Measurements from ENCODE around the gene CDH26.

GRCh38 chr20:59996108-59996507 is 37.9 kb downstream of the CDH26 start:
- TF ChIP-seq, protein P1, sequence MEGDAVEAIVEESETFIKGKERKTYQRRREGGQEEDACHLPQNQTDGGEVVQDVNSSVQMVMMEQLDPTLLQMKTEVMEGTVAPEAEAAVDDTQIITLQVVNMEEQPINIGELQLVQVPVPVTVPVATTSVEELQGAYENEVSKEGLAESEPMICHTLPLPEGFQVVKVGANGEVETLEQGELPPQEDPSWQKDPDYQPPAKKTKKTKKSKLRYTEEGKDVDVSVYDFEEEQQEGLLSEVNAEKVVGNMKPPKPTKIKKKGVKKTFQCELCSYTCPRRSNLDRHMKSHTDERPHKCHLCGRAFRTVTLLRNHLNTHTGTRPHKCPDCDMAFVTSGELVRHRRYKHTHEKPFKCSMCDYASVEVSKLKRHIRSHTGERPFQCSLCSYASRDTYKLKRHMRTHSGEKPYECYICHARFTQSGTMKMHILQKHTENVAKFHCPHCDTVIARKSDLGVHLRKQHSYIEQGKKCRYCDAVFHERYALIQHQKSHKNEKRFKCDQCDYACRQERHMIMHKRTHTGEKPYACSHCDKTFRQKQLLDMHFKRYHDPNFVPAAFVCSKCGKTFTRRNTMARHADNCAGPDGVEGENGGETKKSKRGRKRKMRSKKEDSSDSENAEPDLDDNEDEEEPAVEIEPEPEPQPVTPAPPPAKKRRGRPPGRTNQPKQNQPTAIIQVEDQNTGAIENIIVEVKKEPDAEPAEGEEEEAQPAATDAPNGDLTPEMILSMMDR (IDR thresholded peaks at IDR 0.05) = no peak
- TF ChIP-seq EP300 (IDR thresholded peaks at IDR 0.05) = no peak
- TF ChIP-seq POLR2A (IDR thresholded peaks at IDR 0.05) = no peak

All from ovary (tissue), 3 donors.